CD4-positive, alpha-beta T cell (primary cell): ENCODE results near the gene RDH5. TPM values are rescaled to one million over a fixed set of nuclear protein-coding genes. Genes with fewer than 3 reads are reported as not detected.

Source experiments
- ATAC-seq: fragments of 200-7000 bp; cut with Tn5 transposase; one replicate; pipeline ENCODE4 v1.10.0; 2022; ENCODE audit warnings: mild to moderate bottlenecking; ENCODE audit not compliant: poor library complexity
- CTCF ChIA-PET: fragments of 350-600 bp; sonication (Branson Sonifier 250); formaldehyde crosslinking; loops from one replicate; lab custom pipeline; 2021; ENCODE audit warnings: antibody characterized with exemption, inconsistent platforms; lab: Charles Lee
- POLR2A ChIA-PET: fragments of 350-600 bp; sonication (Branson Sonifier 250); formaldehyde crosslinking; loops from one replicate; lab custom pipeline; 2021; ENCODE audit warnings: antibody characterized with exemption, inconsistent platforms; lab: Charles Lee
- DNase-seq, 14 experiments: peaks; one replicate each; pipeline ENCODE4 v3.0.0-alpha.2; 2013 to 2020; ENCODE audit warnings: mixed read lengths in 2 of 14
- H3K27ac ChIP-seq, 2 donors: one replicate each; pipeline versions ENCODE4 v1.5.1 to v1.7.0; 2013; ENCODE audit warnings: low read length in 2 of 2, low read depth in 1 of 2, mild to moderate bottlenecking in 1 of 2
- H3K27me3 ChIP-seq, 2 experiments: 1 replicate in 1 of 2; 2 replicates in 1 of 2; pipeline versions ENCODE4 v1.6.1 to v1.7.0; 2013; ENCODE audit warnings: low read length in 2 of 2, control low read depth in 1 of 2, mild to moderate bottlenecking in 1 of 2, moderate library complexity in 1 of 2; ENCODE audit not compliant: insufficient read depth in 2 of 2, control insufficient read depth in 1 of 2
- H3K36me3 ChIP-seq: one replicate; pipeline ENCODE4 v1.6.1; 2013; ENCODE audit warnings: low read length, control low read depth; ENCODE audit not compliant: insufficient read depth
- H3K4me1 ChIP-seq: one replicate; pipeline ENCODE4 v1.6.1; 2013; ENCODE audit warnings: low read length, control low read depth; ENCODE audit not compliant: insufficient read depth
- H3K4me3 ChIP-seq: one replicate; pipeline ENCODE4 v1.5.1; 2013; ENCODE audit warnings: mild to moderate bottlenecking, low read length, moderate library complexity
- H3K9me3 ChIP-seq, 2 experiments: 1 replicate in 1 of 2; 2 replicates in 1 of 2; pipeline versions ENCODE4 v1.6.1 to v1.7.0; 2013; ENCODE audit warnings: low read length in 2 of 2, mild to moderate bottlenecking in 2 of 2, control low read depth in 1 of 2, moderate library complexity in 1 of 2; ENCODE audit not compliant: control insufficient read depth in 1 of 2, insufficient read depth in 1 of 2
- H3K27ac Mint-ChIP-seq: one replicate; pipeline ENCODE4 v1.8.0; 2020; ENCODE audit warnings: mixed read lengths
- H3K27me3 Mint-ChIP-seq: one replicate; pipeline ENCODE4 v1.8.0; 2021; ENCODE audit warnings: mixed read lengths
- H3K36me3 Mint-ChIP-seq: one replicate; pipeline ENCODE4 v1.8.0; 2021; ENCODE audit warnings: low read depth, mixed read lengths
- H3K4me1 Mint-ChIP-seq: one replicate; pipeline ENCODE4 v1.8.0; 2021; ENCODE audit warnings: low read depth, mixed read lengths
- H3K4me3 Mint-ChIP-seq: one replicate; pipeline ENCODE4 v1.8.0; 2020; ENCODE audit warnings: mild to moderate bottlenecking, mixed read lengths
- H3K9me3 Mint-ChIP-seq: one replicate; pipeline ENCODE4 v1.8.0; 2020; ENCODE audit warnings: mixed read lengths
- CTCF ChIP-seq: fragments of 200-600 bp; IDR thresholded peaks from one replicate; pipeline ENCODE4 v1.8.0; 2022; ENCODE audit warnings: antibody characterized with exemption, mild to moderate bottlenecking
- intact Hi-C, 2 experiments: fragments of 100-400 bp; cut with DNase I in 1 of 2; cut with micrococcal nuclease in 1 of 2; formaldehyde crosslinking; loops; one replicate each; pipeline versions ENCODE4 v1.15.1 to v1.9.0; 2023 to 2025; cut with DNase I, micrococcal nuclease
- total RNA-seq, 174 experiments: library from RNA in 2 of 174; stranded (reverse) in 2 of 174; gene quantifications; one replicate each; pipeline ENCODE4 v1.2.3 and lab custom pipeline; 2021 to 2026

The RDH5 gene
- total RNA-seq, 2 experiments from 2014 or later, result 8.8 TPM

- peaks cover 39% of the 10 kb centered on the region for H3K27me3 Mint-ChIP-seq
- POLR2A ChIA-PET, result no interaction called here
- no peak overlapping the region for H3K27ac Mint-ChIP-seq
These were observed 14.3 kb upstream of the RDH5 start for GRCh38 chr12:55705782-55706402.

GRCh38 chr12:55706568-55707218, 13.5 kb upstream of the RDH5 start:
- Histone ChIP-seq H3K36me3 (no peaks in the 10 kb centered on the region), H3K27ac (no peak overlapping the region), H3K4me3 (no peak overlapping the region), H3K27me3 (peaks cover 7 to 21% of the 10 kb centered on the region in 2 experiments), H3K9me3 (no peaks in the 10 kb centered on the region), H3K4me1 (peaks cover 18% of the 10 kb centered on the region)
- no peak overlapping the region for H3K27ac Mint-ChIP-seq
- POLR2A ChIA-PET, result interaction anchor here (0.9 to 1.2 kb wide), 3 partner anchors 9 to 123 kb away, joined by 3 to 6 read pairs (median 4); partner anchors contain the start of genes BLOC1S1, CD63 and DNAJC14
- CTCF ChIA-PET, result interaction anchor here (1.1 kb wide), 1 partner anchor 30 kb away, joined by 3 read pairs; no protein-coding TSS in a partner anchor
- intact Hi-C loops, result no loop called here
- H3K4me3 Mint-ChIP-seq, result peak overlapping the region; percentile 81
- ATAC-seq (no peak), DNase-seq (no peak)
- no peak for TF ChIP-seq CTCF
- no peaks in the 10 kb centered on the region for H3K9me3 Mint-ChIP-seq
- peaks cover 21% of the 10 kb centered on the region for H3K4me1 Mint-ChIP-seq
- peaks cover 39% of the 10 kb centered on the region for H3K27me3 Mint-ChIP-seq
- H3K36me3 Mint-ChIP-seq, result no peaks in the 10 kb centered on the region

More at GRCh38 chr12:55705782-55706402, 14.3 kb upstream of the RDH5 start:
- CTCF ChIA-PET, result no interaction called here
- Mint-ChIP-seq H3K36me3 (no peaks in the 10 kb centered on the region), H3K4me3 (peak overlapping the region; percentile 11), H3K9me3 (no peaks in the 10 kb centered on the region), H3K4me1 (peaks cover 21% of the 10 kb centered on the region)
- Histone ChIP-seq H3K9me3 (no peaks in the 10 kb centered on the region), H3K4me1 (peaks cover 18% of the 10 kb centered on the region), H3K27me3 (peaks cover 7 to 21% of the 10 kb centered on the region in 2 experiments), H3K4me3 (no peak overlapping the region), H3K27ac (no peak overlapping the region), H3K36me3 (no peaks in the 10 kb centered on the region)
- no peak for ATAC-seq
- TF ChIP-seq CTCF, result no peak
- peak in 2 of 14 experiments; percentile 33 to 44 for DNase-seq
- intact Hi-C loops, result no loop called here

GRCh38 chr12:55707219-55707671, 12.9 kb upstream of the RDH5 start:
- ChIA-PET CTCF (interaction anchor here (1.1 kb wide), 1 partner anchor 30 kb away, joined by 3 read pairs; no protein-coding TSS in a partner anchor), POLR2A (interaction anchor here (0.9 to 1.2 kb wide), 3 partner anchors 9 to 122 kb away, joined by 3 to 6 read pairs (median 4); partner anchors contain the start of genes BLOC1S1, CD63 and DNAJC14)
- no peaks in the 10 kb centered on the region for H3K9me3 ChIP-seq
- peak in 3 of 14 experiments; percentile 21 to 42 (median 30) for DNase-seq
- no peak overlapping the region for H3K27ac Mint-ChIP-seq
- H3K27ac ChIP-seq, result no peak overlapping the region
- intact Hi-C loops, result no loop called here
- H3K27me3 Mint-ChIP-seq, result peaks cover 39% of the 10 kb centered on the region
- H3K4me1 Mint-ChIP-seq, result peaks cover 21% of the 10 kb centered on the region
- peaks cover 18% of the 10 kb centered on the region for H3K4me1 ChIP-seq
- peaks cover 7 to 21% of the 10 kb centered on the region in 2 experiments for H3K27me3 ChIP-seq
- H3K9me3 Mint-ChIP-seq, result no peaks in the 10 kb centered on the region
- no peaks in the 10 kb centered on the region for H3K36me3 Mint-ChIP-seq
- TF ChIP-seq CTCF, result no peak
- peak overlapping the region; percentile 81 for H3K4me3 Mint-ChIP-seq
- H3K4me3 ChIP-seq, result peak overlapping the region; percentile 53
- H3K36me3 ChIP-seq, result no peaks in the 10 kb centered on the region
- peak; percentile 12 for ATAC-seq
